Lower lobe of right lung (tissue), 2 donors: Measurements from ENCODE around the gene PAX6. TPM values are rescaled to one million over a fixed set of nuclear protein-coding genes. Genes with fewer than 3 reads are reported as not detected.

Source experiments
- ATAC-seq, 2 donors: fragments of 200-7000 bp; cut with Tn5 transposase; one replicate each; pipeline ENCODE4 v1.9.1; 2020 to 2022; ENCODE audit warnings: mild to moderate bottlenecking in 2 of 2, moderate library complexity in 2 of 2
- DNase-seq: peaks from one replicate; pipeline ENCODE4 v3.0.0-alpha.2; 2020
- H3K27ac ChIP-seq: fragments of 200-600 bp; one replicate; pipeline ENCODE4 v1.8.0; 2022
- H3K27me3 ChIP-seq: fragments of 200-600 bp; one replicate; pipeline ENCODE4 v1.8.0; 2022; ENCODE audit warnings: low read depth
- H3K36me3 ChIP-seq: fragments of 200-600 bp; one replicate; pipeline ENCODE4 v1.8.0; 2022; ENCODE audit warnings: mild to moderate bottlenecking
- H3K4me1 ChIP-seq: fragments of 200-600 bp; one replicate; pipeline ENCODE4 v1.8.0; 2022
- H3K4me3 ChIP-seq: fragments of 200-600 bp; one replicate; pipeline ENCODE4 v1.8.0; 2022; ENCODE audit warnings: mild to moderate bottlenecking
- H3K9me3 ChIP-seq: fragments of 200-600 bp; one replicate; pipeline ENCODE4 v1.8.0; 2022
- CTCF ChIP-seq: fragments of 200-600 bp; IDR thresholded peaks from one replicate; pipeline ENCODE4 v1.8.0; 2022; ENCODE audit warnings: antibody characterized with exemption, mild to moderate bottlenecking
- intact Hi-C: fragments of 100-400 bp; cut with DNase I; formaldehyde crosslinking; loops from one replicate; pipeline ENCODE4 v1.11.0; 2022
- total RNA-seq: library from RNA; stranded (reverse); fragmentation: NEBNext Ultra II Directional; extraction: Animal tissue kit (Norgen Biotek cat#: 25700); gene quantifications from one replicate; pipeline ENCODE4 v1.2.1, GENCODE V29; 2021
- donor health status: DM: no; HTN: yes; CAD: no; lungs with severe emphysema.

Gene PAX6
- total RNA-seq, 1 donor from 2014 or later: not detected

- Histone ChIP-seq H3K27me3 (no peaks in the 10 kb centered on the region), H3K9me3 (no peaks in the 10 kb centered on the region), H3K4me3 (no peak overlapping the region), H3K27ac (no peak overlapping the region), H3K36me3 (no peaks in the 10 kb centered on the region), H3K4me1 (no peaks in the 10 kb centered on the region)
- no peak for ATAC-seq
- intact Hi-C loops: no loop called here
- no peak for TF ChIP-seq CTCF
- no peak for DNase-seq
Observed at GRCh38 chr11:31784611-31785010, 26.5 kb downstream of the PAX6 start.

DNA sequence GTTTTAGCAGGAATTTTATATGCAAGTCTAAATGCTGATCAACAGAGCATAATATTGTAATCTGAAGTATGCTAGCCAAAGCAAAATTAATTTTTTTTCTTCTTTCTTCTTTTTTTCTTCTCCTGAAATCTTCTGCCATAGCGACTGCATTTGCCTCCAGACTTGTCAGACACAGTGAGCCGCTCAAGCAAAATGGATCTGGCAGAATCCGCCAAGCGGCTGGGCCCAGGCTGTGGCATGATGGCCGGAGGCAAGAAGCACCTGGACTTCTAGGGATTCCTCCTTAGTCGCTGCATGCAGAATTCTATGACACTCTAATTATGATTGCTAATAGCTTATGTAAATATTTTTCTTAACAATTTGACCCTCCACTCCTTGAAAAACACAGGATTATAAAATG is 27.9 kb downstream of the PAX6 start:
- H3K4me1 ChIP-seq: no peaks in the 10 kb centered on the region

DNA sequence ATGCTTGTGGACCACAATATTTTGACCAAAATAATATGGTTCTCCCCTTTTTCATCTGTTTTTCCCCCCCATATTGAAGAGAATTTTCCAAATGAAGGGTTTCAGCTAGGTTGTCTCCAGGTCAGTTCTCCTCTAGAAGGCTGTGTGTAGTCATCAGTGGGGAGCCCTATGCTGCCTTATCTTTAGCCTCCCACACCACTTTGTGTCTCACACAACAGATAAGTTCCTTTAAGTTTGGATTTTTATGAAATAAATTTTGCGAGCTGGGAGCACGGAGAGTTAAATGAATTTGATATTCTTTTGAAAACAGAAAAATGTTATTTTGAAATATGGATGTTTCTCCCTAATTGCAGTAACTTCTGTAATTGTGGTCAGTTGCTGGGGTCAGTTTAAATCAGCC is 28.9 kb downstream of the PAX6 start:
- H3K9me3 ChIP-seq: no peaks in the 10 kb centered on the region
- DNase-seq: no peak
- no peak overlapping the region for H3K4me3 ChIP-seq
- no peak for TF ChIP-seq CTCF
- H3K27ac ChIP-seq: no peak overlapping the region
- H3K27me3 ChIP-seq: no peaks in the 10 kb centered on the region
- no peaks in the 10 kb centered on the region for H3K4me1 ChIP-seq
- no peaks in the 10 kb centered on the region for H3K36me3 ChIP-seq
- ATAC-seq: no peak
- intact Hi-C loops: no loop called here

More for the DNA sequence above, 27.9 kb downstream of the PAX6 start:
- intact Hi-C loops: no loop called here
- H3K4me3 ChIP-seq: no peak overlapping the region
- no peaks in the 10 kb centered on the region for H3K36me3 ChIP-seq
- H3K9me3 ChIP-seq: no peaks in the 10 kb centered on the region
- no peaks in the 10 kb centered on the region for H3K27me3 ChIP-seq
- no peak for ATAC-seq
- no peak for DNase-seq
- no peak overlapping the region for H3K27ac ChIP-seq
- TF ChIP-seq CTCF: no peak

DNA sequence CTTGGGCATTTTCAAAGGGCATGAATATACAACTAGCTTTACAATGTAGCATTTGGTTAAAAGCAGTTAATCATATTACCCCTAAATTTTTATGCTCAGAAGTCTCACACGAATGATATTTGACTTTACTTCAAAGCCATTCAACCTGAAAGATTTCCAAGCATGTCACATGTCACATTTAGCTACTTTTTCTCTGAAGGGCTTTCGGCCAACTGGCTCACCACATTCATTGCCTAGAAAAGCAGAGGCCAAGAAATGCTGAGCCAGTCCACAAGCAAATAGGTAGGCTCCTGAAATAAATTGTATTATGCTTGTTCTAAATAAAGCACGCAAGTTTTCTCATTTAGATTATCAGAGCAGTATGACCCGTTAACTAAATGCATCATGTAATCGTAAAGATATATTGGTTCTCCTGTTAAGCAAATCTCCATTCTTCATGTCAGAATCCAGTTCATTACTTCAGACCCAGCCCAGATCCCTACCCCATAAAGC is 30.6 kb downstream of the PAX6 start:
- no peak for DNase-seq
- Histone ChIP-seq H3K4me1 (no peaks in the 10 kb centered on the region), H3K27ac (no peak overlapping the region), H3K36me3 (no peaks in the 10 kb centered on the region), H3K27me3 (no peaks in the 10 kb centered on the region), H3K9me3 (no peaks in the 10 kb centered on the region), H3K4me3 (no peak overlapping the region)
- ATAC-seq: no peak
- intact Hi-C loops: no loop called here
- TF ChIP-seq CTCF: no peak

DNA sequence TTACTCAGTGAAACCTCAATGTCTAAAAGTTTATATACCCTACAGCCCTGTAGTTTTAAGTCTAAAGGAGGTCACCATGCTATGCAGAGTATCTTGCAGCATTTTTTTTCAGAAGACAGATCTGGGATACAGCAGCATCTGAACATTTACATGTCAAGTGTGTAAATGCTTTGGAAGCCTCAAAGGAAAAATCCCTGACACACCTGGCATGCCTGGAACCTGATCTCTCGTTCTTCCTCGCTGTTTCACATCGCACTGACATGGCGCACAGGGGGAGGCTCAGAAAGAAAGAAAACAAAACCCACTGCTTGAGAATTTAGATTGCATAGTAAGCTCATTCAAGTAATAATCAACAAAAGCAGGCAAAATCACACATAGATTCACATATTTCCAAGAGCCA is 31.0 kb downstream of the PAX6 start:
- Histone ChIP-seq H3K4me3 (no peak overlapping the region), H3K9me3 (no peaks in the 10 kb centered on the region), H3K27me3 (no peaks in the 10 kb centered on the region), H3K4me1 (no peaks in the 10 kb centered on the region), H3K36me3 (no peaks in the 10 kb centered on the region), H3K27ac (no peak overlapping the region)
- ATAC-seq (no peak), DNase-seq (no peak)
- intact Hi-C loops: no loop called here
- no peak for TF ChIP-seq CTCF

- intact Hi-C loops: no loop called here
- Histone ChIP-seq H3K27me3 (no peaks in the 10 kb centered on the region), H3K4me1 (no peaks in the 10 kb centered on the region), H3K4me3 (no peak overlapping the region), H3K27ac (no peak overlapping the region), H3K9me3 (no peaks in the 10 kb centered on the region), H3K36me3 (no peaks in the 10 kb centered on the region)
- TF ChIP-seq CTCF: no peak
- ATAC-seq (no peak), DNase-seq (no peak)
Observed at GRCh38 chr11:31779374-31779791, 31.7 kb downstream of the PAX6 start.
